GM12892 (cell line): Measurements from ENCODE around the gene TCF4.
A peak's percentile ranks its signal among the peaks of the same experiment; 100 is the strongest.

Experiments
- DNase-seq: peaks from one replicate; pipeline ENCODE4 v3.0.0; 2011; ENCODE audit not compliant: insufficient read length
- FAIRE-seq: peaks from 2 replicates; lab custom pipeline; 2011; peaks lifted over from hg19 to GRCh38; lab: Jason Lieb, UNC
- POLR2A ChIP-seq: IDR thresholded peaks from 2 replicates; pipeline ENCODE4 v1.6.1; 2011; ENCODE audit warnings: low read depth, low read length, control low read depth
- POLR2AphosphoS5 ChIP-seq: IDR thresholded peaks from 2 replicates; pipeline ENCODE4 v1.6.1; 2011; ENCODE audit warnings: low read depth, low read length, control low read depth
- TAF1 ChIP-seq: IDR thresholded peaks from 2 replicates; pipeline ENCODE4 v1.6.1; 2011; ENCODE audit warnings: low read depth, mild to moderate bottlenecking, control low read depth, low read length, borderline replicate concordance

TCF4 gene

GRCh38 chr18:55421308-55421614 lies 166.7 kb downstream of the TCF4 start:
- no peak for FAIRE-seq
- TF ChIP-seq POLR2A (no peak), TAF1 (no peak), POLR2AphosphoS5 (no peak)
- DNase-seq, result no peak

- no peak for FAIRE-seq
- TF ChIP-seq TAF1 (no peak), POLR2AphosphoS5 (no peak), POLR2A (no peak)
- no peak for DNase-seq
Observed at GRCh38 chr18:55420665-55421307, 167.2 kb downstream of the TCF4 start.

GRCh38 chr18:55419947-55420664 lies 167.9 kb downstream of the TCF4 start:
- no peak for DNase-seq
- peak; percentile 53 for FAIRE-seq
- no peak for TF ChIP-seq POLR2A
- TF ChIP-seq POLR2AphosphoS5, result no peak
- no peak for TF ChIP-seq TAF1

GRCh38 chr18:55419132-55419946 lies 168.7 kb downstream of the TCF4 start:
- no peak for TF ChIP-seq TAF1
- TF ChIP-seq POLR2AphosphoS5, result no peak
- no peak for TF ChIP-seq POLR2A
- FAIRE-seq, result no peak

GRCh38 chr18:55418439-55418838 lies 169.6 kb downstream of the TCF4 start:
- no peak for FAIRE-seq
- TF ChIP-seq POLR2AphosphoS5, result no peak
- no peak for TF ChIP-seq TAF1
- no peak for TF ChIP-seq POLR2A
- no peak for DNase-seq

More at GRCh38 chr18:55419132-55419946, 168.7 kb downstream of the TCF4 start:
- DNase-seq, result no peak

GRCh38 chr18:55416791-55417190 lies 171.2 kb downstream of the TCF4 start:
- TF ChIP-seq TAF1, result no peak
- TF ChIP-seq POLR2AphosphoS5, result no peak
- TF ChIP-seq POLR2A, result no peak
- no peak for FAIRE-seq
- no peak for DNase-seq

GRCh38 chr18:55415258-55415871 lies 172.6 kb downstream of the TCF4 start:
- DNase-seq (peak; percentile 17), FAIRE-seq (peak; percentile 76)
- no peak for TF ChIP-seq TAF1
- no peak for TF ChIP-seq POLR2A
- TF ChIP-seq POLR2AphosphoS5, result no peak

GRCh38 chr18:55414475-55414874 lies 173.5 kb downstream of the TCF4 start:
- DNase-seq (no peak), FAIRE-seq (no peak)
- TF ChIP-seq POLR2AphosphoS5, result no peak
- no peak for TF ChIP-seq POLR2A
- no peak for TF ChIP-seq TAF1

GRCh38 chr18:55413474-55413873 lies 174.5 kb downstream of the TCF4 start:
- DNase-seq (no peak), FAIRE-seq (no peak)
- TF ChIP-seq POLR2A (no peak), TAF1 (no peak), POLR2AphosphoS5 (no peak)

GRCh38 chr18:55407774-55408535 lies 180.0 kb downstream of the TCF4 start:
- no peak for DNase-seq
- FAIRE-seq, result no peak
- TF ChIP-seq POLR2A (no peak), POLR2AphosphoS5 (no peak), TAF1 (no peak)
